GM12878 (cell line): ENCODE data around the gene LRRK1. TPM values are rescaled to one million over a fixed set of nuclear protein-coding genes. Genes with fewer than 3 reads are reported as not detected.

ENCODE experiments used
- ATAC-seq: fragments of 200-7000 bp; cut with Tn5 transposase; 3 replicates; pipeline ENCODE4 v1.9.1; 2020; ENCODE audit warnings: mild to moderate bottlenecking, moderate library complexity
- BruUV-seq: library from RNA; stranded (reverse); fragments of 400-500 nt; replicated peaks from 2 replicates; lab custom pipeline; 2021; lab: Mats Ljungman, UMichigan
- CTCF ChIA-PET: fragments of 300-600 bp; sonication (Branson Sonifier 250); formaldehyde crosslinking; extraction: SDS; loops from one replicate; lab custom pipeline; 2021; ENCODE audit warnings: inconsistent platforms; lab: Yijun Ruan, JAX
- POLR2A ChIA-PET: fragments of 350-600 bp; formaldehyde crosslinking; extraction: SDS; loops from one replicate; lab custom pipeline; 2021; ENCODE audit warnings: inconsistent platforms; lab: Charles Lee
- RAD21 ChIA-PET: fragments of 300-600 bp; sonication (Branson Sonifier 250); formaldehyde crosslinking; loops from one replicate; lab custom pipeline; 2023; ENCODE audit warnings: antibody characterized with exemption; ENCODE audit not compliant: unreplicated experiment; lab: Charles Lee
- SMC1A ChIA-PET: fragments of 300-600 bp; sonication (Branson Sonifier 250); formaldehyde crosslinking; loops from one replicate; lab custom pipeline; 2023; ENCODE audit not compliant: unreplicated experiment, uncharacterized antibody; lab: Charles Lee
- DNase-seq: peaks from one replicate; pipeline ENCODE4 v3.0.0-alpha.2; 2011; ENCODE audit warnings: low read depth, low spot score
- FAIRE-seq: peaks from 3 replicates; lab custom pipeline; 2011; peaks lifted over from hg19 to GRCh38; lab: Jason Lieb, UNC
- H2AFZ ChIP-seq: 2 replicates; pipeline ENCODE4 v1.6.0; 2011; ENCODE audit warnings: low read depth, low read length, control low read depth; ENCODE audit not compliant: control insufficient read depth
- H3K27ac ChIP-seq: 2 replicates; pipeline ENCODE4 v1.5.1; 2011; ENCODE audit warnings: control low read depth; ENCODE audit not compliant: control insufficient read depth, insufficient read depth
- H3K27me3 ChIP-seq, 2 experiments: replicated peaks in 1 of 2; 2 replicates each; pipeline versions ENCODE4 v1.6.0 to v1.6.1; 2011; ENCODE audit warnings: low read length in 1 of 2; ENCODE audit not compliant: control insufficient read depth in 2 of 2, insufficient read depth in 2 of 2
- H3K36me3 ChIP-seq, 2 experiments: 2 replicates each; pipeline ENCODE4 v1.5.1; 2011; ENCODE audit warnings: low read length in 1 of 2; ENCODE audit not compliant: control insufficient read depth in 2 of 2, insufficient read depth in 2 of 2
- H3K4me1 ChIP-seq: 2 replicates; pipeline ENCODE4 v1.6.1; 2011; ENCODE audit warnings: mild to moderate bottlenecking, low read length, moderate library complexity, mixed read lengths; ENCODE audit not compliant: control insufficient read depth, insufficient read depth
- H3K4me2 ChIP-seq: 2 replicates; pipeline ENCODE4 v1.6.0; 2011; ENCODE audit warnings: control low read depth; ENCODE audit not compliant: control insufficient read depth, insufficient read depth
- H3K4me3 ChIP-seq: fragments of 200-600 bp; sonication (generic); 2 replicates; pipeline ENCODE4 v1.5.1; 2016
- H3K79me2 ChIP-seq: 2 replicates; pipeline ENCODE4 v1.6.0; 2011; ENCODE audit warnings: low read length; ENCODE audit not compliant: control insufficient read depth, insufficient read depth
- H3K9ac ChIP-seq: 2 replicates; pipeline ENCODE4 v1.8.0; 2011; ENCODE audit warnings: low read length, control low read depth, mixed read lengths; ENCODE audit not compliant: control insufficient read depth, insufficient read depth
- H3K9me3 ChIP-seq: replicated peaks from 3 replicates; pipeline ENCODE4 v1.5.1; 2011; ENCODE audit warnings: mild to moderate bottlenecking, low read length; ENCODE audit not compliant: control insufficient read depth, insufficient read depth
- H4K20me1 ChIP-seq: 2 replicates; pipeline ENCODE4 v1.6.0; 2011; ENCODE audit not compliant: control insufficient read depth, insufficient read depth
- BCL11A ChIP-seq: IDR thresholded peaks from 2 replicates; pipeline ENCODE4 v1.6.1; 2011; ENCODE audit warnings: low read depth, low read length
- GABPA ChIP-seq: IDR thresholded peaks from 2 replicates; pipeline ENCODE4 v1.6.1; 2014; ENCODE audit warnings: antibody characterized with exemption, low read depth, mild to moderate bottlenecking, inconsistent platforms
- IRF5 ChIP-seq: fragments of 450-650 bp; IDR thresholded peaks from 2 replicates; pipeline ENCODE4 v1.6.1; 2017; ENCODE audit warnings: borderline replicate concordance
- MXI1 ChIP-seq: fragments of 150-350 bp; IDR thresholded peaks from 2 replicates; pipeline ENCODE4 v1.6.1; 2011; ENCODE audit warnings: low read depth, mild to moderate bottlenecking, inconsistent platforms, low read length, improper control_type of control experiment
- RB1 ChIP-seq: fragments of 450-650 bp; formaldehyde crosslinking; IDR thresholded peaks from 2 replicates; pipeline ENCODE4 v1.6.1; 2017; ENCODE audit warnings: mild to moderate bottlenecking, borderline replicate concordance
- SRF ChIP-seq, 2 experiments: IDR thresholded peaks; 2 replicates each; pipeline ENCODE4 v1.6.1; 2011; ENCODE audit warnings: low read depth in 2 of 2, low read length in 2 of 2, mild to moderate bottlenecking in 1 of 2, moderate library complexity in 1 of 2
- SUPT20H ChIP-seq: IDR thresholded peaks from 2 replicates; pipeline ENCODE4 v1.6.1; 2011; ENCODE audit warnings: low read depth, mild to moderate bottlenecking, low read length, moderate library complexity, borderline replicate concordance; ENCODE audit not compliant: control insufficient read depth
- SUZ12 ChIP-seq: fragments of 200-600 bp; sonication (generic); IDR thresholded peaks from one replicate; pipeline ENCODE4 v1.6.1; 2018; ENCODE audit warnings: antibody characterized with exemption, mild to moderate bottlenecking; ENCODE audit not compliant: unreplicated experiment
- TCF3 ChIP-seq: IDR thresholded peaks from 2 replicates; pipeline ENCODE4 v1.6.1; 2012; ENCODE audit warnings: low read depth, mild to moderate bottlenecking, low read length, borderline replicate concordance; ENCODE audit not compliant: insufficient read depth
- ZBTB11 ChIP-seq: fragments of 450-650 bp; formaldehyde crosslinking; IDR thresholded peaks from 2 replicates; pipeline ENCODE4 v1.5.0; 2022; ENCODE audit warnings: mild to moderate bottlenecking, missing genetic modification characterization
- ZBTB33 ChIP-seq: fragments of 450-650 bp; IDR thresholded peaks from 2 replicates; pipeline ENCODE4 v1.6.1; 2017; ENCODE audit warnings: mild to moderate bottlenecking
- WGBS: methylation state at CpG from one replicate; pipeline ENCODE4 v1.1.6; 2016; ENCODE audit warnings: low lambda C conversion rate; ENCODE audit not compliant: insufficient replicate concordance, insufficient coverage; ENCODE audit errors: missing lambda C conversion rate; 5-methylcytosine and 5-hydroxymethylcytosine counted together
- in situ Hi-C: fragments of 300-500 bp; cut with MboI; formaldehyde crosslinking; loops from 9 replicates; pipeline ENCODE4 v1.14.3; 2018; ENCODE audit warnings: mixed read lengths
- intact Hi-C: fragments of 100-400 bp; cut with micrococcal nuclease; formaldehyde crosslinking; loops from one replicate; pipeline ENCODE4 v1.14.2; 2022; ENCODE audit not compliant: unreplicated experiment
- polyA plus RNA-seq, 11 experiments: library from polyadenylated mRNA; depleted of rRNA in 4 of 11; unstranded in 6 of 11; stranded (reverse) in 5 of 11; fragments of >200 nt; fragmentation: Nextera tagmentation in 4 of 11; fragmentation: Illumina TruSeq in 1 of 11; extraction: Ambion mirVana in 4 of 11; extraction: Trizol in 1 of 11; gene quantifications; 1 replicate in 1 of 11; 2 replicates in 10 of 11; pipeline versions ENCODE4 v1.2.1 to v1.2.3, GENCODE V29; 2011 to 2016; ENCODE audit warnings: inconsistent platforms in 2 of 11, missing spikeins in 2 of 11, low read depth in 1 of 11
- total RNA-seq, 4 experiments: library from RNA; depleted of rRNA in 3 of 4; stranded (reverse); fragments of >200 nt in 3 of 4; fragmentation: Illumina TruSeq in 1 of 4; extraction: Trizol in 1 of 4; gene quantifications; 2 replicates each; pipeline versions ENCODE4 v1.2.1 to v1.2.3, GENCODE V29; 2013 to 2021
- TF ChIP-seq, protein P1 (sequence below): IDR thresholded peaks from 2 replicates; pipeline ENCODE4 v1.6.1; 2012; ENCODE audit warnings: low read depth, low read length, improper control_type of control experiment

The LRRK1 gene
- total and polyA plus RNA-seq, 10 of the 15 experiments (the other 5 are each of a cell fraction or from before 2014, with no cell fraction given): 2.2 to 58.3 (median 17.9) TPM

GRCh38 chr15:101101676-101102075 lies 182.5 kb downstream of the LRRK1 start:
- DNase-seq: no peak
- POLR2A ChIA-PET: interaction anchor here (0.6 kb wide), 1 partner anchor 1162 kb away, joined by 3 read pairs; no protein-coding TSS in a partner anchor
- intact Hi-C loops: no loop called here

More at GRCh38 chr15:101101676-101102075, 182.5 kb downstream of the LRRK1 start:
- H3K27me3 ChIP-seq: no peaks in the 10 kb centered on the region; a peak in 1 of 4 replicates
- no peak overlapping the region for H3K4me2 ChIP-seq
- H3K9ac ChIP-seq: no peak overlapping the region
- no peaks in the 10 kb centered on the region for H3K36me3 ChIP-seq
- no peak overlapping the region for H3K27ac ChIP-seq
- no peak for FAIRE-seq
- no TSS peak for BruUV-seq
- SMC1A ChIA-PET: interaction anchor here (0.7 to 1.5 kb wide), 3 partner anchors 10 to 146 kb away, joined by 4 to 5 read pairs (median 4); no protein-coding TSS in a partner anchor
- CTCF ChIA-PET: interaction anchor here (0.7 to 3.0 kb wide), 5 partner anchors 12 to 156 kb away, joined by 3 to 22 read pairs (median 8); partner anchors contain the start of gene CHSY1
- TF ChIP-seq ZBTB11 (CRISPR knock-in tag) (no peak), TCF3 (no peak), SRF (IDR thresholded peaks at IDR 0.05; ENCODE audit: low read depth in 2 of 2, low read length in 2 of 2) (no peak), MXI1 (no peak), BCL11A (no peak), IRF5 (no peak), RB1 (no peak), ZBTB33 (no peak), SUPT20H (no peak), SUZ12 (no peak), GABPA (no peak)
- TF ChIP-seq, protein P1, sequence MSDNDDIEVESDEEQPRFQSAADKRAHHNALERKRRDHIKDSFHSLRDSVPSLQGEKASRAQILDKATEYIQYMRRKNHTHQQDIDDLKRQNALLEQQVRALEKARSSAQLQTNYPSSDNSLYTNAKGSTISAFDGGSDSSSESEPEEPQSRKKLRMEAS: no peak
- TF ChIP-seq, all 136 proteins: peak for 0
- Histone ChIP-seq H2AFZ (no peak overlapping the region), H3K4me1 (no peaks in the 10 kb centered on the region), H3K4me3 (no peak overlapping the region), H4K20me1 (no peaks in the 10 kb centered on the region), H3K9me3 (no peaks in the 10 kb centered on the region; the same call in 2 of the 3 replicates), H3K79me2 (no peaks in the 10 kb centered on the region)
- RAD21 ChIA-PET: interaction anchor here (2.8 kb wide), 1 partner anchor 157 kb away, joined by 10 read pairs; no protein-coding TSS in a partner anchor
- 54% methylated on average over 3 of the region's 3 CpGs for whole genome bisulfite sequencing
- in situ Hi-C loops: no loop called here
- ATAC-seq: no peak
